SK-N-SH (cell line): ENCODE results near the gene ARHGAP10. TPM values are rescaled to one million over a fixed set of nuclear protein-coding genes. Genes with fewer than 3 reads are reported as not detected.

Experiments
- CTCF ChIA-PET: fragments of 300-600, 350-600 bp; formaldehyde crosslinking; extraction: SDS; loops from one replicate; lab custom pipeline; 2021; lab: Yijun Ruan, JAX
- POLR2A ChIA-PET: fragments of 350-600 bp; sonication (Branson Sonifier 250); formaldehyde crosslinking; extraction: SDS; loops from one replicate; lab custom pipeline; 2020; ENCODE audit warnings: antibody characterized with exemption, inconsistent platforms; lab: Yijun Ruan, JAX
- DNase-seq: peaks from one replicate; pipeline ENCODE4 v3.0.0; 2012
- H2AFZ ChIP-seq: fragments of 200-600 bp; sonication (generic); 2 replicates; pipeline ENCODE4 v1.8.1; 2016; ENCODE audit warnings: antibody characterized with exemption, mild to moderate bottlenecking, low read depth
- H3F3A ChIP-seq: fragments of 200-600 bp; sonication (generic); replicated peaks from 2 replicates; pipeline ENCODE3; 2016; ENCODE audit warnings: antibody characterized with exemption, mild to moderate bottlenecking; ENCODE audit not compliant: insufficient read depth
- H3K27ac ChIP-seq, 2 experiments: fragments of 200-500 bp in 1 of 2; fragments of 200-600 bp in 1 of 2; sonication (Bioruptor generic) in 1 of 2; sonication (generic), shearing (Covaris generic) in 1 of 2; 2 replicates each; pipeline versions ENCODE4 v1.5.1 to v1.6.1; 2014 to 2016; ENCODE audit warnings: low read depth in 2 of 2, inconsistent platforms in 1 of 2, low read length in 1 of 2, mild to moderate bottlenecking in 1 of 2, mixed read lengths in 1 of 2
- H3K27me3 ChIP-seq: fragments of 200-600 bp; sonication (generic), shearing (Covaris generic); 2 replicates; pipeline ENCODE4 v1.6.1; 2016; ENCODE audit warnings: mixed run types; ENCODE audit not compliant: insufficient read depth
- H3K36me3 ChIP-seq, 2 experiments: fragments of 200-500 bp in 1 of 2; fragments of 200-600 bp in 1 of 2; sonication (Bioruptor generic) in 1 of 2; sonication (generic) in 1 of 2; replicated peaks in 1 of 2; 2 replicates each; pipeline versions ENCODE3 to v1.5.1; 2014 to 2016; ENCODE audit warnings: low read length in 1 of 2, mild to moderate bottlenecking in 1 of 2; ENCODE audit not compliant: insufficient read depth in 2 of 2, control insufficient read depth in 1 of 2
- H3K4me1 ChIP-seq, 2 experiments: fragments of 200-500 bp in 1 of 2; fragments of 200-600 bp in 1 of 2; sonication (Bioruptor generic) in 1 of 2; sonication (generic), shearing (Covaris generic) in 1 of 2; 2 replicates each; pipeline versions ENCODE4 v1.5.1 to v1.6.1; 2014 to 2016; ENCODE audit warnings: low read depth in 1 of 2, low read length in 1 of 2, mixed run types in 1 of 2; ENCODE audit not compliant: insufficient read depth in 2 of 2, control insufficient read depth in 1 of 2
- H3K4me2 ChIP-seq: fragments of 200-600 bp; sonication (generic), shearing (Covaris generic); 2 replicates; pipeline ENCODE4 v1.6.1; 2017; ENCODE audit warnings: mixed run types
- H3K4me3 ChIP-seq, 2 experiments: fragments of 200-500 bp in 1 of 2; fragments of 200-600 bp in 1 of 2; sonication (Bioruptor generic) in 1 of 2; sonication (generic), shearing (Covaris generic) in 1 of 2; 2 replicates each; pipeline versions ENCODE4 v1.5.1 to v1.8.1; 2014 to 2016; ENCODE audit warnings: low read depth in 2 of 2, inconsistent platforms in 1 of 2, low read length in 1 of 2, mild to moderate bottlenecking in 1 of 2, mixed read lengths in 1 of 2, moderate library complexity in 1 of 2
- H3K79me2 ChIP-seq: fragments of 200-600 bp; sonication (generic); 2 replicates; pipeline ENCODE4 v1.8.1; 2017; ENCODE audit warnings: mild to moderate bottlenecking; ENCODE audit not compliant: insufficient read depth
- H3K9ac ChIP-seq: fragments of 200-600 bp; sonication (generic); 2 replicates; pipeline ENCODE4 v1.6.1; 2017; ENCODE audit warnings: mixed run types
- H3K9me2 ChIP-seq: fragments of 200-600 bp; sonication (generic); 2 replicates; pipeline ENCODE4 v1.6.1; 2017; ENCODE audit warnings: mixed run types
- H3K9me3 ChIP-seq: fragments of 200-600 bp; sonication (generic); 2 replicates; pipeline ENCODE4 v1.6.1; 2017; ENCODE audit warnings: mixed run types, mild to moderate bottlenecking, moderate library complexity
- H4K20me1 ChIP-seq: fragments of 200-600 bp; sonication (generic); 2 replicates; pipeline ENCODE4 v1.6.1; 2017; ENCODE audit warnings: mild to moderate bottlenecking, mixed run types; ENCODE audit not compliant: insufficient read depth
- ELF1 ChIP-seq: IDR thresholded peaks from 2 replicates; pipeline ENCODE4 v1.4.0; 2012
- EP300 ChIP-seq, 2 experiments: IDR thresholded peaks; 2 replicates each; pipeline versions ENCODE4 v1.4.0 to v1.6.1; 2012; ENCODE audit warnings: borderline replicate concordance in 1 of 2, low read depth in 1 of 2, low read length in 1 of 2
- EZH2phosphoT487 ChIP-seq: fragments of 200-600 bp; sonication (generic); IDR thresholded peaks from 2 replicates; pipeline ENCODE4 v1.6.1; 2017; ENCODE audit warnings: low read depth, mixed run types, mild to moderate bottlenecking, antibody characterized with exemption, moderate library complexity, borderline replicate concordance
- JUND ChIP-seq: IDR thresholded peaks from 2 replicates; pipeline ENCODE4 v1.4.0; 2012
- MEF2A ChIP-seq: IDR thresholded peaks from 2 replicates; pipeline ENCODE4 v1.4.0; 2012; ENCODE audit warnings: low read depth, borderline replicate concordance
- MXI1 ChIP-seq: IDR thresholded peaks from 2 replicates; pipeline ENCODE4 v1.6.1; 2012; ENCODE audit warnings: mild to moderate bottlenecking, low read depth, low read length, improper control_type of control experiment
- RAD21 ChIP-seq: IDR thresholded peaks from 2 replicates; pipeline ENCODE4 v1.6.1; 2012; ENCODE audit warnings: mild to moderate bottlenecking, low read length
- RCOR1 ChIP-seq: fragments of 150-350 bp; IDR thresholded peaks from 2 replicates; pipeline ENCODE4 v1.6.1; 2017; ENCODE audit warnings: antibody characterized with exemption, low read length
- RXRA ChIP-seq: IDR thresholded peaks from 2 replicates; pipeline ENCODE4 v1.4.0; 2012; ENCODE audit warnings: low read depth, mild to moderate bottlenecking, borderline replicate concordance
- SIN3A ChIP-seq: IDR thresholded peaks from 2 replicates; pipeline ENCODE4 v1.6.1; 2012; ENCODE audit warnings: low read depth, mild to moderate bottlenecking, low read length, moderate library complexity, borderline replicate concordance
- TCF12 ChIP-seq: IDR thresholded peaks from 2 replicates; pipeline ENCODE4 v1.4.0; 2012
- TEAD4 ChIP-seq: IDR thresholded peaks from 2 replicates; pipeline ENCODE4 v1.4.0; 2012; ENCODE audit warnings: mild to moderate bottlenecking, borderline replicate concordance; ENCODE audit not compliant: insufficient read depth
- YY1 ChIP-seq: IDR thresholded peaks from 2 replicates; pipeline ENCODE4 v1.4.0; 2012; ENCODE audit warnings: low read depth, mild to moderate bottlenecking
- WGBS: methylation state at CpG from one replicate; pipeline ENCODE4 v1.1.6; 2017; ENCODE audit warnings: low lambda C conversion rate; 5-methylcytosine and 5-hydroxymethylcytosine counted together
- polyA plus RNA-seq, 3 experiments: library from polyadenylated mRNA; depleted of rRNA; stranded (reverse); fragments of >200 nt; gene quantifications; 2 replicates each; pipeline ENCODE4 v1.2.3, GENCODE V29; 2012
- TF ChIP-seq, protein P1 (sequence below): fragments of 150-350 bp; IDR thresholded peaks from 2 replicates; pipeline ENCODE4 v1.6.1; 2016; ENCODE audit warnings: mild to moderate bottlenecking, low read depth, low read length
- TF ChIP-seq, protein P2 (sequence below): IDR thresholded peaks from 2 replicates; pipeline ENCODE4 v1.4.0; 2012; ENCODE audit warnings: low read depth
- TF ChIP-seq, protein P3 (sequence below): fragments of 150-350 bp; IDR thresholded peaks from 2 replicates; pipeline ENCODE4 v1.6.1; 2017; ENCODE audit warnings: antibody characterized with exemption, low read length, low read depth, borderline replicate concordance
- TF ChIP-seq, protein P4 (sequence below): IDR thresholded peaks from 2 replicates; pipeline ENCODE4 v1.6.1; 2012; ENCODE audit warnings: mild to moderate bottlenecking, low read depth, low read length, moderate library complexity

The ARHGAP10 gene
- polyA plus RNA-seq, 1 of the 3 experiments (the other 2 are of a cell fraction), result 15.1 TPM

DNA sequence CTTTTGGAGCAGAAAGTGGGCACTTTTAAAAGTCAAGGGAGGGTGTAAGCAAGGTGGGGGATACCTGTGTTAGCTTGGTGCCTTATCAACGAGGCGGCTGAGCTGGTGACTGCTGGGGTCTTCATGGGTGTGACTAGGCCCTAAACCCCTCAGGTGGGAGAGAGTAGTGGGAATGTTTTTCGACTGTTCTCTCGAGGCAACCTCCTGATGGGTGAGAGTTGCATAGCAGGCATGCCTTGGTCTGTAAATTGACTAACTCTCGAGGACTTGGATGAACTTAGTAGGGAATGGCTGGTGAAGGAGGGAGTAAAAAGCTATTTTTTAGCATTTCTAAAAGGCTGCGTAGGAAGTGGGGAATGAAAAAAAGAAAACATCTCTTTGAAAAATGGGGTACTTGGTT is 80.0 kb downstream of the ARHGAP10 start (continued):
- TF ChIP-seq, protein P1, sequence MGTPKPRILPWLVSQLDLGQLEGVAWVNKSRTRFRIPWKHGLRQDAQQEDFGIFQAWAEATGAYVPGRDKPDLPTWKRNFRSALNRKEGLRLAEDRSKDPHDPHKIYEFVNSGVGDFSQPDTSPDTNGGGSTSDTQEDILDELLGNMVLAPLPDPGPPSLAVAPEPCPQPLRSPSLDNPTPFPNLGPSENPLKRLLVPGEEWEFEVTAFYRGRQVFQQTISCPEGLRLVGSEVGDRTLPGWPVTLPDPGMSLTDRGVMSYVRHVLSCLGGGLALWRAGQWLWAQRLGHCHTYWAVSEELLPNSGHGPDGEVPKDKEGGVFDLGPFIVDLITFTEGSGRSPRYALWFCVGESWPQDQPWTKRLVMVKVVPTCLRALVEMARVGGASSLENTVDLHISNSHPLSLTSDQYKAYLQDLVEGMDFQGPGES, result no peak

DNA sequence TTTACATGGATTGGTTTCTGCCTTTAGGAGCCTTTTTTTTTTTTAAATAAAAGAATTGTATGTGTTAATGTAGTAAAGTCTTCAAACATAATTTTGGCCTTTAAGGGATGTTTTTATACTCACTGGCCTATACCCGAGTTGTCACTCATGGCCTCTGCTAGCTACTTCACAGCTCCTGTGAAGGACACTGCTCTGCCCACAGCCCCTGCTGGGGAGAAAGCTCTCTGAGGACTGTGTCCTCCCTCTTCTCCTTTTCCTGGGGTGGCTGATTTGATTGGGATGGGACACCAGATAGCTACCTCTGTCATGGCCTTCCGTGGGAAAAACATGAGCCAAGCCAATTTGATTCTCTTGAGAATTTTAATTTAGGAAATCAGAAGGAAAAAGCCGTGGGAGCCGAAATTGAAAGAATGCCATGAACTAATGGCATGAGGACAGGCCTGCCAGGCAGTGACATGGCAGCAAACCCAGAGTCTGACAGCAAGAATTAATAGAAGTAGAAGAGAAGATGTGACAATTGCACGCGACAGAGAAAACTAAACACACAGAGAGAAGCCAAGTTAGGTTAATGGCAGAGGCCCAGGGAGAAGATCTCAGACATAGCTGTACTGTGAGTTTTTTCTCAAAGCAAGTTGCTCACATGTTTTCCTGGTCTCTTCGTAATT is 81.4 kb downstream of the ARHGAP10 start:
- Histone ChIP-seq H3K79me2 (peaks cover 42% of the 10 kb centered on the region), H3K9ac (no peak overlapping the region), H3K9me3 (no peaks in the 10 kb centered on the region), H2AFZ (no peak overlapping the region), H3K4me1 (peaks cover 0 to 25% of the 10 kb centered on the region in 2 experiments; a peak in 2 of 4 replicates), H3F3A (no peaks in the 10 kb centered on the region), H3K27me3 (no peaks in the 10 kb centered on the region), H3K9me2 (no peaks in the 10 kb centered on the region), H3K36me3 (no peaks in the 10 kb centered on the region), H3K4me3 (no peak overlapping the region), H3K4me2 (0 out of 2 replicates have a peak overlapping the region, but pooled peaks have one; percentile 19), H4K20me1 (peaks cover 6% of the 10 kb centered on the region; the same call in 1 of the 2 replicates), H3K27ac (peak overlapping the region; percentile 20 to 40; a peak in 2 of 4 replicates)
- POLR2A ChIA-PET, result no interaction called here
- TF ChIP-seq MEF2A (no peak), RCOR1 (no peak), EZH2phosphoT487 (no peak), SIN3A (no peak), RAD21 (no peak), TEAD4 (no peak), EP300 (IDR thresholded peaks at IDR 0.05; ENCODE audit: borderline replicate concordance in 1 of 2, low read depth in 1 of 2, low read length in 1 of 2) (no peak), TCF12 (no peak), RXRA (no peak), MXI1 (no peak), YY1 (no peak)
- TF ChIP-seq, protein P1, result no peak
- WGBS, result 71% methylated on average over 7 of the region's 7 CpGs
- CTCF ChIA-PET, result interaction anchor here (1.3 to 2.6 kb wide), 2 partner anchors 18 to 54 kb away, joined by 4 to 7 read pairs; no protein-coding TSS in a partner anchor
- no peak for DNase-seq

DNA sequence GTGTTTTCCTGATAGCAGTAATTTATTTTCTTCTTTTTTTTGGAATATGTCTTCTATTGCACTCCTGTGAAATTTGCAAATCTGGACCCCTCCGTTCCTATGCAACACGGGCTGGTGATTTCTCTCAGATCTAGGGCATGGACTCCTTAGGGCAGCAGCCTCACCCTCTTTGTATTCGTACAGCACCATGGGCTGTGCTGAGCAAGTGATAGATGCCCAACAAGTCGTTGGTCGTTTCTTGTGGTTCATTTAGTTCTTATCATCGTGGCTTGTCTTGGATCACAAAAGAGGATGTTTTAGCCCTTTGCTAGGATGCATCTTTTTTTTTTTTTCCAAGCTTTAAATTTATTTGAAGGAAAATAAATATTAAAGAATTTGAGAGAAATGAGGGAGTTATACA is 82.1 kb downstream of the ARHGAP10 start:
- no peak overlapping the region for H2AFZ ChIP-seq
- no peaks in the 10 kb centered on the region for H3K36me3 ChIP-seq
- no peaks in the 10 kb centered on the region for H3K9me2 ChIP-seq
- no peak overlapping the region for H3K4me2 ChIP-seq
- POLR2A ChIA-PET, result no interaction called here
- H3K4me3 ChIP-seq, result no peak overlapping the region
- TF ChIP-seq SIN3A (no peak), MEF2A (no peak), JUND (no peak), RAD21 (no peak), EP300 (IDR thresholded peaks at IDR 0.05; ENCODE audit: borderline replicate concordance in 1 of 2, low read depth in 1 of 2, low read length in 1 of 2) (no peak), TEAD4 (no peak), ELF1 (no peak)
- TF ChIP-seq, protein P2, sequence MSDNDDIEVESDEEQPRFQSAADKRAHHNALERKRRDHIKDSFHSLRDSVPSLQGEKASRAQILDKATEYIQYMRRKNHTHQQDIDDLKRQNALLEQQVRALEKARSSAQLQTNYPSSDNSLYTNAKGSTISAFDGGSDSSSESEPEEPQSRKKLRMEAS, result no peak
- TF ChIP-seq, protein P3, sequence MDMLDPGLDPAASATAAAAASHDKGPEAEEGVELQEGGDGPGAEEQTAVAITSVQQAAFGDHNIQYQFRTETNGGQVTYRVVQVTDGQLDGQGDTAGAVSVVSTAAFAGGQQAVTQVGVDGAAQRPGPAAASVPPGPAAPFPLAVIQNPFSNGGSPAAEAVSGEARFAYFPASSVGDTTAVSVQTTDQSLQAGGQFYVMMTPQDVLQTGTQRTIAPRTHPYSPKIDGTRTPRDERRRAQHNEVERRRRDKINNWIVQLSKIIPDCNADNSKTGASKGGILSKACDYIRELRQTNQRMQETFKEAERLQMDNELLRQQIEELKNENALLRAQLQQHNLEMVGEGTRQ, result no peak
- TF ChIP-seq, protein P4, sequence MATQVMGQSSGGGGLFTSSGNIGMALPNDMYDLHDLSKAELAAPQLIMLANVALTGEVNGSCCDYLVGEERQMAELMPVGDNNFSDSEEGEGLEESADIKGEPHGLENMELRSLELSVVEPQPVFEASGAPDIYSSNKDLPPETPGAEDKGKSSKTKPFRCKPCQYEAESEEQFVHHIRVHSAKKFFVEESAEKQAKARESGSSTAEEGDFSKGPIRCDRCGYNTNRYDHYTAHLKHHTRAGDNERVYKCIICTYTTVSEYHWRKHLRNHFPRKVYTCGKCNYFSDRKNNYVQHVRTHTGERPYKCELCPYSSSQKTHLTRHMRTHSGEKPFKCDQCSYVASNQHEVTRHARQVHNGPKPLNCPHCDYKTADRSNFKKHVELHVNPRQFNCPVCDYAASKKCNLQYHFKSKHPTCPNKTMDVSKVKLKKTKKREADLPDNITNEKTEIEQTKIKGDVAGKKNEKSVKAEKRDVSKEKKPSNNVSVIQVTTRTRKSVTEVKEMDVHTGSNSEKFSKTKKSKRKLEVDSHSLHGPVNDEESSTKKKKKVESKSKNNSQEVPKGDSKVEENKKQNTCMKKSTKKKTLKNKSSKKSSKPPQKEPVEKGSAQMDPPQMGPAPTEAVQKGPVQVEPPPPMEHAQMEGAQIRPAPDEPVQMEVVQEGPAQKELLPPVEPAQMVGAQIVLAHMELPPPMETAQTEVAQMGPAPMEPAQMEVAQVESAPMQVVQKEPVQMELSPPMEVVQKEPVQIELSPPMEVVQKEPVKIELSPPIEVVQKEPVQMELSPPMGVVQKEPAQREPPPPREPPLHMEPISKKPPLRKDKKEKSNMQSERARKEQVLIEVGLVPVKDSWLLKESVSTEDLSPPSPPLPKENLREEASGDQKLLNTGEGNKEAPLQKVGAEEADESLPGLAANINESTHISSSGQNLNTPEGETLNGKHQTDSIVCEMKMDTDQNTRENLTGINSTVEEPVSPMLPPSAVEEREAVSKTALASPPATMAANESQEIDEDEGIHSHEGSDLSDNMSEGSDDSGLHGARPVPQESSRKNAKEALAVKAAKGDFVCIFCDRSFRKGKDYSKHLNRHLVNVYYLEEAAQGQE, result no peak
- H4K20me1 ChIP-seq, result 0 out of 2 replicates have a peak, but pooled peaks cover under 1% of the 10 kb centered on the region
- H3K79me2 ChIP-seq, result peaks cover 40% of the 10 kb centered on the region
- CTCF ChIA-PET, result interaction anchor here (1.3 to 2.6 kb wide), 2 partner anchors 17 to 53 kb away, joined by 4 to 7 read pairs; no protein-coding TSS in a partner anchor
- H3K9ac ChIP-seq, result no peak overlapping the region
- no peaks in the 10 kb centered on the region for H3K27me3 ChIP-seq
- 95% methylated on average over 6 of the region's 6 CpGs for WGBS
- H3F3A ChIP-seq, result no peaks in the 10 kb centered on the region
- no peak overlapping the region; a peak in 2 of 4 replicates for H3K27ac ChIP-seq
- no peaks in the 10 kb centered on the region for H3K9me3 ChIP-seq
- H3K4me1 ChIP-seq, result peaks cover 0 to 25% of the 10 kb centered on the region in 2 experiments; a peak in 2 of 4 replicates
- DNase-seq, result no peak
